LNCAP (cell line): Measurements from ENCODE around the gene CIAO2A.

Experiments
- CTCF ChIP-seq: fragments of 450-650 bp; IDR thresholded peaks from 2 replicates; pipeline ENCODE4 v1.5.1; 2017; ENCODE audit warnings: mild to moderate bottlenecking

The CIAO2A gene

GRCh38 chr15:64058279-64058678 is 35.4 kb downstream of the CIAO2A start:
- TF ChIP-seq CTCF, result no peak

GRCh38 chr15:64052925-64053491 is 40.6 kb downstream of the CIAO2A start:
- TF ChIP-seq CTCF, result no peak

- no peak for TF ChIP-seq CTCF
Observed at GRCh38 chr15:64051407-64052259, 42.0 kb downstream of the CIAO2A start.

GRCh38 chr15:64051093-64051402 is 42.6 kb downstream of the CIAO2A start:
- no peak for TF ChIP-seq CTCF

GRCh38 chr15:64050281-64051092 is 43.2 kb downstream of the CIAO2A start:
- no peak for TF ChIP-seq CTCF

GRCh38 chr15:64048781-64049460 is 44.7 kb downstream of the CIAO2A start:
- no peak for TF ChIP-seq CTCF

- TF ChIP-seq CTCF, result peak; percentile 83
Observed at GRCh38 chr15:64046421-64047153, 47.1 kb downstream of the CIAO2A start, which contains the start of gene DAPK2. DAPK2 (minus strand) TSS chr15:64046485; CDS start chr15:64040261, 6,224 bp downstream.
